Nephron progenitor cell (in vitro differentiated cells): ENCODE results near the gene RASSF5.

Source experiments
- DNase-seq: peaks from one replicate; pipeline ENCODE4 v3.0.0; 2021
- H3K27ac Mint-ChIP-seq: 2 replicates; pipeline ENCODE4 v1.8.0; 2021; ENCODE audit warnings: mild to moderate bottlenecking, moderate library complexity, mixed read lengths
- H3K27me3 Mint-ChIP-seq: 2 replicates; pipeline ENCODE4 v1.8.0; 2021; ENCODE audit warnings: mild to moderate bottlenecking, low read depth, mixed read lengths; ENCODE audit not compliant: poor library complexity
- H3K36me3 Mint-ChIP-seq: 2 replicates; pipeline ENCODE4 v1.8.0; 2021; ENCODE audit warnings: low read depth, mixed read lengths
- H3K4me1 Mint-ChIP-seq: 2 replicates; pipeline ENCODE4 v1.8.0; 2021; ENCODE audit warnings: mixed read lengths
- H3K4me3 Mint-ChIP-seq: 2 replicates; pipeline ENCODE4 v1.8.0; 2021; ENCODE audit warnings: mild to moderate bottlenecking, moderate library complexity, mixed read lengths
- H3K9me3 Mint-ChIP-seq: 2 replicates; pipeline ENCODE4 v1.8.0; 2021; ENCODE audit warnings: mild to moderate bottlenecking, moderate library complexity, mixed read lengths
- TF ChIP-seq, protein P1 (sequence below): fragments of 200-600 bp; sonication (generic); IDR thresholded peaks from 2 replicates; pipeline ENCODE4 v1.5.0; 2021; ENCODE audit warnings: antibody characterized with exemption

The RASSF5 gene

GRCh38 chr1:206581571-206581981 is 74.2 kb downstream of the RASSF5 start:
- peaks cover 5% of the 10 kb centered on the region for H3K27me3 Mint-ChIP-seq
- H3K4me3 Mint-ChIP-seq = no peak overlapping the region
- peaks cover 11% of the 10 kb centered on the region for H3K36me3 Mint-ChIP-seq
- TF ChIP-seq, protein P1, sequence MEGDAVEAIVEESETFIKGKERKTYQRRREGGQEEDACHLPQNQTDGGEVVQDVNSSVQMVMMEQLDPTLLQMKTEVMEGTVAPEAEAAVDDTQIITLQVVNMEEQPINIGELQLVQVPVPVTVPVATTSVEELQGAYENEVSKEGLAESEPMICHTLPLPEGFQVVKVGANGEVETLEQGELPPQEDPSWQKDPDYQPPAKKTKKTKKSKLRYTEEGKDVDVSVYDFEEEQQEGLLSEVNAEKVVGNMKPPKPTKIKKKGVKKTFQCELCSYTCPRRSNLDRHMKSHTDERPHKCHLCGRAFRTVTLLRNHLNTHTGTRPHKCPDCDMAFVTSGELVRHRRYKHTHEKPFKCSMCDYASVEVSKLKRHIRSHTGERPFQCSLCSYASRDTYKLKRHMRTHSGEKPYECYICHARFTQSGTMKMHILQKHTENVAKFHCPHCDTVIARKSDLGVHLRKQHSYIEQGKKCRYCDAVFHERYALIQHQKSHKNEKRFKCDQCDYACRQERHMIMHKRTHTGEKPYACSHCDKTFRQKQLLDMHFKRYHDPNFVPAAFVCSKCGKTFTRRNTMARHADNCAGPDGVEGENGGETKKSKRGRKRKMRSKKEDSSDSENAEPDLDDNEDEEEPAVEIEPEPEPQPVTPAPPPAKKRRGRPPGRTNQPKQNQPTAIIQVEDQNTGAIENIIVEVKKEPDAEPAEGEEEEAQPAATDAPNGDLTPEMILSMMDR = no peak
- no peak overlapping the region for H3K27ac Mint-ChIP-seq
- H3K9me3 Mint-ChIP-seq = no peaks in the 10 kb centered on the region
- DNase-seq = no peak
- peaks cover 8% of the 10 kb centered on the region for H3K4me1 Mint-ChIP-seq

DNA sequence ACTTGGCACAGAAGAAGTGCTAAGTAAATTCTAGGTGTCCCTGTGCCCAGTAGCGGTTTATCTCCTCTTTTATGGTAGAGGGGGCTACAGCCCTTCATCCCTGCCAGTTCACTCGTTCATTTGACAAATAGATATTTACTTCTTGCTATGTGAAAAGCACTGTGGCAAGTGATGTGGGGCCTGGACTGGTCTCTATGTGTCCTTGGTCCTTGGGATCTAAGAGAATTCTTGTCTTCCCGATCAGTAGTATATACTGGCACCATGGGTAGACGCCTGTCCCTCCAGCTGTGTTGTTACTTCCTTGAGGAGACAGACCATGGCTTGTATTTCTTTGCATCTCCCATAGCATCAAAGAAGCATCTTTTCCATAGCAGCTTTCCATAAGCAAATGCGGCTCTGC is 75.2 kb downstream of the RASSF5 start:
- Mint-ChIP-seq H3K36me3 (peaks cover 11% of the 10 kb centered on the region), H3K9me3 (no peaks in the 10 kb centered on the region), H3K4me1 (peaks cover 17% of the 10 kb centered on the region), H3K27ac (no peak overlapping the region), H3K27me3 (peaks cover 5% of the 10 kb centered on the region), H3K4me3 (no peak overlapping the region)
- TF ChIP-seq, protein P1 = no peak
- no peak for DNase-seq

GRCh38 chr1:206582971-206583706 is 75.8 kb downstream of the RASSF5 start:
- no peak overlapping the region for H3K4me3 Mint-ChIP-seq
- peaks cover 5% of the 10 kb centered on the region for H3K27me3 Mint-ChIP-seq
- no peak for DNase-seq
- H3K9me3 Mint-ChIP-seq = no peaks in the 10 kb centered on the region
- H3K27ac Mint-ChIP-seq = no peak overlapping the region
- H3K4me1 Mint-ChIP-seq = peaks cover 23% of the 10 kb centered on the region
- H3K36me3 Mint-ChIP-seq = peaks cover 11% of the 10 kb centered on the region
- TF ChIP-seq, protein P1 = no peak

DNA sequence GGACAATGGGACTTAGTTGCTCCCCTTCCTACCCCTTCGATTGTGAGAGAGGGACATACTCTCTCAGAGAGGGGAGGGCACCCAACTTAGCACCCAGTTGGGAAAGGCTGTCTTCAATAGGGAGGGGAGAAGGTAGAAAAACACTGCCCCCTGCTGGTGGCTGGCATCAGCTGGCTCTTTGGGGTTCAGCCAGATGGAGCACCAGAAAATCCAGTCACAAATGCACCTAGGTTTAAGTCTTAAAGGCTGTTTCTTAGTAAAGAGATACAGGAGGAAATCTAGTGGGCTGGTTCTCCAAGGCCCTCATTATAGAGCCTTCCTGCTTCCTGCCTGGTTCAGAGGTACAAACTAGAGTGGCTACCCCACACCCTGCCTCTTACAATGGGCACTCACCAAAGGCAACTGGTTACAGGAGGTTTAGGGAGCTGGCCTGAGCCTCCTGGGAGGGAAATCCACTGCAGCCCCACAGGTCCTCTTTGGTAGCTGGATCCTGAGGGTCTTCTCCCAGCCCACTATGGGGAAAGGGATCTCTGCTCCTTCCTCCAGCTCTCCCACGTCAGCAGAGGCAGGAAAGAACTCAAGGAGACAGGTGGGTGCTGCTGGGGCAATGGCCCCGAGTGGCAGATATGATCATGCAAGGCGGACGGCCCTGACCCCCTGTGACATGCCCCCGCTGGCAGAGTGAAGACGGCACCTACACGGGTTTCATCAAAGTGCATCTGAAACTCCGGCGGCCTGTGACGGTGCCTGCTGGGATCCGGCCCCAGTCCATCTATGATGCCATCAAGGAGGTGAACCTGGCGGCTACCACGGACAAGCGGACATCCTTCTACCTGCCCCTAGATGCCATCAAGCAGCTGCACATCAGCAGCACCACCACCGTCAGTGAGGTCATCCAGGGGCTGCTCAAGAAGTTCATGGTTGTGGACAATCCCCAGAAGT is 76.6 kb downstream of the RASSF5 start:
- Mint-ChIP-seq H3K36me3 (peaks cover 11% of the 10 kb centered on the region), H3K4me3 (no peak overlapping the region), H3K27ac (no peak overlapping the region), H3K4me1 (peaks cover 30% of the 10 kb centered on the region), H3K27me3 (peaks cover 3% of the 10 kb centered on the region), H3K9me3 (no peaks in the 10 kb centered on the region)
- DNase-seq = peak; percentile 83
- TF ChIP-seq, protein P1 = peak; percentile 93

GRCh38 chr1:206584683-206585082 is 77.4 kb downstream of the RASSF5 start:
- no peak for DNase-seq
- Mint-ChIP-seq H3K9me3 (no peaks in the 10 kb centered on the region), H3K27me3 (peaks cover 3% of the 10 kb centered on the region), H3K27ac (no peak overlapping the region), H3K4me3 (no peak overlapping the region), H3K4me1 (peaks cover 30% of the 10 kb centered on the region), H3K36me3 (peaks cover 15% of the 10 kb centered on the region)
- TF ChIP-seq, protein P1 = no peak
